ENCODE results near the gene CKS1B. TPM values are rescaled to one million over a fixed set of nuclear protein-coding genes. Genes with fewer than 3 reads are reported as not detected.
A peak's percentile ranks its signal among the peaks of the same experiment; 100 is the strongest.

CKS1B gene
- polyA plus RNA-seq, 3 donors = 80.2 to 111 (median 109) TPM

DNA sequence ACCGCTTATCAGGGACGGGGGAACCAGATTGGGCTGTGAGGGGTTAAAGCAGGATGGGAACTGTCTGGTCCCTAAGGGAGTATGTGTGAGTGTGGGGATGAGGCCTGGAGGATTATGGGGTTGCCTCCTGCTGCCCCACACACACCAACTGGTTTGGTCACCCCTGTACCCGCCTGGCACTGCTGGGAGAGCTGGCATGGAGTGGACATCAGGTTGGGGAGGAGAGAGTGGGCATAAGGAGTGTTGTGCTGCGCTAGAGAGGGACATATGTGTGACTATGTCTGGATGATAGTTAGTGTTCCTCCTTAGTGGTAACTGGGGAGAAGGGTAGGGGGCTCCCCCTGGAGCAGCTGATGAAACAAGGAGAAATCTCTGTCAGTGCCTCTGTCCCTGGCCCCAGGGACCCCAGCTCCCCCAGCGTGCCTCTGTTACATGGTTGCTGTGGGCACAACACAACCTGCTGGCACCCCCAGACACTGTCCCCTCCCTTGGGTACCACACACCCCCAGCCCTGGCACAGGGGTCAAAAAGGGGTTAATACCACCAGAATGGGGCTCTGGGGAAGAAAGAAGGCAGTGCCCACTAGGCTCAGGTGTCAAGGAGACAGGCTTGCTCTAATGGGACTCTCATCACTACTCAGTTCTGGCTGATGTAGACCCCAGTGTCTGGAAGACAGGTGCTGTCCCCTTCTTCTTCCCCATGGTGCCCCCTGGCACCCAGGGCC is 30.0 kb downstream of the CKS1B start:
- no peak for DNase-seq (ENCODE audit: extremely low read depth in 1 of 11, low read depth in 9 of 11, low spot score in 4 of 11)

GRCh38 chr1:155005076-155006011 is 30.9 kb downstream of the CKS1B start:
- DNase-seq (ENCODE audit: extremely low read depth in 1 of 11, low read depth in 9 of 11, low spot score in 4 of 11) = no peak

- no peak for DNase-seq (ENCODE audit: extremely low read depth in 1 of 11, low read depth in 9 of 11, low spot score in 4 of 11)
Observed at GRCh38 chr1:155006601-155007101, 32.2 kb downstream of the CKS1B start.

DNA sequence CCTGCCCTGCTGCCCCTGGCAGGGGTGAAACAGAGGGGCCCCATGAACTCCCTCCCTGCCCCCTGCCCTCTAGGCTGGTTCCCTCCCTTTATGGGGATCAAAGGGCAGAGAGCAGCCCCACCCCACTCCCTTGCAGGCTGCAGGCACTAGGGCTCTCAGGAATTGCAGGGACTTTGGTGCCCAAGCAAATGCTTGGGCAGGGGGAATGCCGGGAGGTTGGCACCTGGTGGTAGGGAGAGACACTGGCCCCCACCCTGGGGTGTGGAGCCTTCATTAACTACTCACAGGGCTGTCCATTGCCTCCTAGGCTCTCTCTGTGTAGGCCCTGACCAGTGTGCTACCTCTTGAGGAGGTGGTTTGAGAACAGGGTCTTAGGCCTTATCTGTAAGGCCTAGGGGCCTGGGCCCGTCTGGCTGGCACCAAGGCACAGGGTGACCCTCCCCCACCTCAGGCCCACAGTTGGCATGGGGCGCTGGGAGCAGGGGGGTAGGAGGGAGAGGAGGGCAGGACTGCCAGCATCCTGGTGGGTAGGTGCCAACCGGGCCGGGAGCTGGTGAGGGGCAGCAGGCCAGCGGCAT is 32.9 kb downstream of the CKS1B start:
- DNase-seq (ENCODE audit: extremely low read depth in 1 of 11, low read depth in 9 of 11, low spot score in 4 of 11) = no peak

GRCh38 chr1:155008015-155008941 is 33.8 kb downstream of the CKS1B start:
- DNase-seq (ENCODE audit: extremely low read depth in 1 of 11, low read depth in 9 of 11, low spot score in 4 of 11) = no peak

DNA sequence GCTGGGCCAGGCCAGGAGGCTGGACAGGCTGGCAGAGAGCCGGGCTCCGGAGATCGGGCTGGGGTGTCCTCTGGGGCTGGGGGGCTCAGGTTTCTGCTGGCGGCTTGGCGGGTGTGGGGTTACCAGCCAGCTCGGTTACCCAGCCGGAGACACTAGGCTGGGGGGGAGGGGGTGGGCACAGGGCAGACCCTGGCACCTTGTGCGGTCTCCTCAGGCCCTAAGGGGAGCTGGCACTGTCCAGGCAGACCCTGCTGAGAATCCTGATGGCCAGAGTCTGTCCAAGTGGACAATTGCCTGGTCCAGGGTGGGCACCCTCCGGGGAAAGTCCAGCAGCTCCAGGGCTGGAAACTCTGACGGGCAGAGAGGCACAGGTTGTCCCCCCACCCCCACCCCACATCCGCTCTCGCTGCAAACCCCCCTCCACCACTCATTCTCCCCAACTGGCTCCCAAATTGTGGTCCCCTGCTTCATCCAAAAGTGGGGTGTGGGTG is 34.8 kb downstream of the CKS1B start:
- no peak for DNase-seq (ENCODE audit: extremely low read depth in 1 of 11, low read depth in 9 of 11, low spot score in 4 of 11)

DNA sequence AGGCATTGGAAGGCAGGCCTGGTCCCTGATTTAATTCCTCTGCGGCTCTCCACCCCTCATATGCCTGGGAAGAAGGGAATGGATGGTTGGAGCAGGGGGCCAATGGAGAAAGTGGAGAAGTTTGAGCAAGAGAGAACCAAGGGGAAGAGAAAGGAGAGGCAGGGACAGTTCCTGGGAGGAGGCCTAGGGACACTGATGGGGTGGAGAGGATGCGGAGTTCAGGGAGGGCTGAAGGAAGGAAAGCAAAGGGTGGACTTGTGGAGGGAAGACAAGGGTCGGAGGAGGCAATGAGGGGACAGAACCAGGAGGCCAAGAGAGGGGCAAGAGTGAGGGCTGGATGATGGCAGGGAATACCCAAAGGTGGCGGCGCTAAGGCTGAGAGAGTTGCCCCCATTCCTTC is 35.3 kb downstream of the CKS1B start:
- no peak for DNase-seq (ENCODE audit: extremely low read depth in 1 of 11, low read depth in 9 of 11, low spot score in 4 of 11)

DNA sequence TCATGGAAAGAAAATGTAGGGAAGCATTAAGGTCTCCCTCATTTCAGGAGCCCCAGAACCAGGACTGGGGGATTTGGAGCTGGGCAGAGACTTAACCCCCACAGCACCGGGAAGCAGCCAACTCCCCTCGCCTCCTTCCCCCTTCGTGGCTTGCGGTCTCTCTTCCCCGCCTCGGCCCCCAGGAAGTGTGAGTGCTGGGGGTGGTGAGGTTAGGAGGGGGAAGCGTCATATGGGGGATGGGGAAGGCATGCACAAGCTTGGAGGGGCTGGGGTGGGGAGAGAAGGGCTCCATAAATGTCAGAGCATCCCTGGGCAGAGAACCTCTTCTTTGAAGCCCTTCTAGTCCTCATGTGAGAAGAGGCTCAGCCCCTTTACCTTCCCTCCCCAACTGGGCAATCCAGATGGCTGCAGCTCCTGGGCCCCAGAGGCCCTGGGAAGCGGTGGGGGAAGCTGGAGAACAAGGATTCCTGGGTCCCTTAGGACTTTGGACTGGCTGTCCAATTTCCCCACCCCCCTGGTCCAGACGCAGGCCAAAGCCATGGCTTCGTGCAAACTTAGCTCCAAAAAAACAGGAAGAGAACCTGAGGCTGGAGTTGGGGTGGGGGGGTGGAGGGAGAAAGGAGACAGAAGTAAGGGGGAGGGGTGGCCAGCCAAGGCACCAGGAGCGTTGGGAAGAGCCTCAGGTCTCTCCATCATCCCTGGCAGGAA is 35.9 kb downstream of the CKS1B start:
- DNase-seq (ENCODE audit: extremely low read depth in 1 of 11, low read depth in 9 of 11, low spot score in 4 of 11) = no peak

DNA sequence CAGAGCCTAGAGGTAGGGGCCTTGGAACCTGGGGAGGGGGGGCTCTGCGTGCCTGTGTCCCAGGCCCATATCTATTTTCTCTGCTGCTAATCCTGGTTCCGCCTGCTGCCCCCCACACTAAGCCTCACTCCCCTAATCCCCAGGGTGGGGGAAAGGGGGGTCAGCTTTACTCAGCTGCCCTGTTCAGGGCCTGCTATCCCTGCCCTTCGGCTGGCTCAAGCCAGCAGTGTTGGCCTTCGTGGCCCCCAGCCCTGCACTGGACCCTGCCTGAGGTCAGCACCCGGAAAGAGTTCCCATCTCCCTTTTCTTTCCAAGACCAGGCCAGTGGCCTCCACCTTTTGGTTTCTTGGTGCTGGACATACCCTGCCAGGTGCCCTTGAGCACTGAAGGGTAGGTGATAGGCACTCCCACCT is 36.5 kb downstream of the CKS1B start:
- DNase-seq (ENCODE audit: extremely low read depth in 1 of 11, low read depth in 9 of 11, low spot score in 4 of 11) = no peak

GRCh38 chr1:155011437-155012025 is 37.0 kb downstream of the CKS1B start:
- no peak for DNase-seq (ENCODE audit: extremely low read depth in 1 of 11, low read depth in 9 of 11, low spot score in 4 of 11)

GRCh38 chr1:155012026-155012546 is 37.6 kb downstream of the CKS1B start:
- DNase-seq (ENCODE audit: extremely low read depth in 1 of 11, low read depth in 9 of 11, low spot score in 4 of 11) = peak in 3 of 11 donors; percentile 8 to 18 (median 16)

- no peak for DNase-seq (ENCODE audit: extremely low read depth in 1 of 11, low read depth in 9 of 11, low spot score in 4 of 11)
Observed at GRCh38 chr1:155012776-155013602, 38.5 kb downstream of the CKS1B start.

DNA sequence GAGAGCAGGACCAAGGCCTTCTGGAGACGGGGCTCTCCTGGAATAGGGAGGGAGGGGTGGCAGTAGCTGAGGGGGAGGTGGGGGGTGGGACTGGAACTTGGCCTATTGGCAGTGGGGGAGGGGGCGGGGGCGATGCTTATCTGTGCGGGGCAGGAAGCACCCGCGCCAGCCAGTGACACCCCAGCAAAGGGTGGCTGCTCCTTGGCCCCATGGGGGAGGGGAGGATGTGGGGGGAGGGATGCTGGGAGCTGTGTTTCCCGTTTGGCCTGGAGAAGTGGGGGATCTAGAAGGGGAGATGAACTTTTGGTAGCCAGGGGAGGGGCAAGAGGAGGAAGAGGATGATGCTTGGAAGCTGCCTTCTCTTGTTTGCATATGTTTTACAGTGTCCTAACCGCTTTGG is 39.2 kb downstream of the CKS1B start:
- DNase-seq (ENCODE audit: extremely low read depth in 1 of 11, low read depth in 9 of 11, low spot score in 4 of 11) = no peak

GRCh38 chr1:155014709-155015508 is 40.4 kb downstream of the CKS1B start:
- no peak for DNase-seq (ENCODE audit: extremely low read depth in 1 of 11, low read depth in 9 of 11, low spot score in 4 of 11)

- no peak for DNase-seq (ENCODE audit: extremely low read depth in 1 of 11, low read depth in 9 of 11, low spot score in 4 of 11)
Observed at GRCh38 chr1:155015527-155016230, 41.2 kb downstream of the CKS1B start.
